GM21381 (cell line): ENCODE results near the gene GSTA1.
"Not testable (repeated sequence)": the region's sequence is repeated elsewhere in the genome, so short reads cannot be mapped to it uniquely, and the experiment has no call there.

Source experiments
- ATAC-seq: cut with Tn5 transposase; IDR thresholded peaks from one replicate; pipeline ENCODE4 v1.9.1; 2021; ENCODE audit warnings: mild to moderate bottlenecking, moderate library complexity; ENCODE audit not compliant: unreplicated experiment

GSTA1 gene

GRCh38 chr6:52809777-52810176 lies 6.2 kb upstream of the GSTA1 start:
- not testable (repeated sequence) for ATAC-seq

- no peak for ATAC-seq
These were observed 5.0 kb upstream of the GSTA1 start for GRCh38 chr6:52808660-52809059.

- ATAC-seq, result no peak
These were observed 810 bp downstream of the GSTA1 start for GRCh38 chr6:52802806-52803205.

DNA sequence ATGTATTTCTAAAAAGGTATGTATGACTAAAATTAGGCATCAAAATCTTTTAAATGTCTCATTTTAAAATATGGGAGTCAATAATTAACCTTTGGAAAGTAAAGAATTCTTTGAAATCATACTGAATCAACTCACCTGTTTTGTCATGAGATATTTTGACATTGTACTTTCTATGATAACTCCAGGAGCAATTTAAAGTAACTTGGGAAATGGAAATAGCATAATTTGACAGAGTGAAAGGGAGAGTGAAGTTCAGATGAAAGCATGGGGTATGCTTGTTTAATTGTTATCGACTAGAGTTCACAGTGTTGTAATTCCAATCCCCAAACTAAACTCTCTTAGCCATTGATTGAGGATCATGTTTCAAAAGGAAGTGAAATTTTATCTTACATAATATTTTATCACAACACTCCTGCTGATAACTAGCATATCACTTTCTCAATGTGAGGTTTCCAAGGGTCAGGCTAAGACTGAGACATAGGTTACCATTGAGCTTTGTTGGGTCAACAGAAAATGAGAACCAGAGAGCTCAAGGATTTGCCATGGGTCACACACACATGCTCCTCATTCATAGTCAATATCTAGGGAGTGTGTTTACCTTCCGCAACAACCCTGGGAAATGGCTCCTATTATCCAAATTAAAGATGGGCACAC lies 2.3 kb downstream of the GSTA1 start:
- ATAC-seq, result no peak

DNA sequence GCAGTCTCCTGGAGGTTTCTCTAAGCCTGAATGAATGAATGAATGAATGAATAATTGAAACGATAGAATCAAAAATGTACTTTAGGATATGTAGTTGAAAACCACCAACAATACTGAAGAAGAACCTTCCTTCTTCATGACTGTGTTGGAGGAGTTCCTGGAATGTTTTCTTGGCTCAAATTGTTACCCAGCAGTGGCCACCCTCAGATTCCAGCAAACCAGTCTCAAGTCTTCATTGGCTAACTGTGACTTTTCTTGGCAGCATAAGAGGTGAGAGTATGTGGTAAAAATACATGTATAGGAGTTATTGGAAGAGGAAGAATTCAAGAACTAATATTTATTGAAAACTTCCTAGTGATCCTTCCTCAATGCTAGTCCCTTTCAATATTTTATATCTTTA lies 4.3 kb downstream of the GSTA1 start:
- not testable (repeated sequence) for ATAC-seq

DNA sequence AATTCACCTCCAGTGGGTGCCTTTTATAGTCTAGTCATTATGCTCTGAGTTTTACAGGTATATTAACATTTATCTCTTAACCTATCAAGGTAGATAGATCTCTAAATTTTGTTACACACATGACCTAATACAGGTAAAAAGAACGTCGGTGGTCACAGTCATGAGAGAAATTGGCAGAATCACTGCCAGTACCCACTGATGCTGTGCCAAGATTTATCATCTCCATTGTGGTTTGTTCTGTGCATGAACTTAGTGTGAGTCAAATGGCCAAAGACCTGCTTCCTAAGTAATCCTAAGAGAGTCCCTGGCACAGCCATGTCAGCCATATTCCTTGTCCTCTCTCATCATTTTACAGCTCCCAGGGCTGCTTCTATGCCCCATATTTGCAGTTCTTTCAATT lies 9.2 kb downstream of the GSTA1 start:
- not testable (repeated sequence) for ATAC-seq

DNA sequence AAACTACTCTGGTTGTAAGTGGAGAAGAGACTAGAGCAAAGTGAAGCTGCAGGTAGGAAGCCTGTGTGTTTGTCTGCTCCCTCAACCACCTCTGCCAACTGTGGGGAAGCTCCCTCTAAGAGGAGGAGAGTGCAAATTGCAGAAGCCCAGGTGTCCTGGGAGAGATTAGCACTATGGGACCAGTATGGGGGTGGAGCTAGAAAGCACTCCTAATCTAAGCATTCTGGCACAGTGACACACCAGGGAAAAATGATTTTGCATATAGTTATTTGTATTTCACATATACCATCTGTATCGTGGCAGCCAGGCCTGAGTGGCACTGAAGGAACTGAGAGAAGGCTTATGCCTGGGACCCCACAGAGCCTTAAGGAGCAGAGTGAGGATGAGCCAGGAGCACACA lies 12.8 kb downstream of the GSTA1 start:
- ATAC-seq, result no peak

DNA sequence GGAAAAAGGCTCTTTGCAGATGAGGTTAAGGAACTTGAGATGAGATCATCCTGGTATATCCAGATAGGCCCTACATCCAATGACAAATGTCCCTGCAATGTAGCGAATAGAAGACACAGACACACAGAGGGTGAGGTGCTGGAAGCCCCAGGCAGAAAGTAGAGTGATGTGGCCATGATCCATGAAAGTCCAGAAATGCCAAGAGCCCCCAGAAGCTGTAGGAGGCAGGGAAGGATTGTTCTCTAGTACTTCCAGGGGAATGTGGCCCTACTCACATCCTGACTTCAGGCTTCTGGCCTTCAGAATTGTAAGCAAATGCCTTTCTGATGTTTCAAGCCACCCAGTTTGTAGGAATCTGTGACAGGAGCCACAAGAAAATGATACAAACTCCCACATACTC lies 14.0 kb downstream of the GSTA1 start:
- not testable (repeated sequence) for ATAC-seq

DNA sequence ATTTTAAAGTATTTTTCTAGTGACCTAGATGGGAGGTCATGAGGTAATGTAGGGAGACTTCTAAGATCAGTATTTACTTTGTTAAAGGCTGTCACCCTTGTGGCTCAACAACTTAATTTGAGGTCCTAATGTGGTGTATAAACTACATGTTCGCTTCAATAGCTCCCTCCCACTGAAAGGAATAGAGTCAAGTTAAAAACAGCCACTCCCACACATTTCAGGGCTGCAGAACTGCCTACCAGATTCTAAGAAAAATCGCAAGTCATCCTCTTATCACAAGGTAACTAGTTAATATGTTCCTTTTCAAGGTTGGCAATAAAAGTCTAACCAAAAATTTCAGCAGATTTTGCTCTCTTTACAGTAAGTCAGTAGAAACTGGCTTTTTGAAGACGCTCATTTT lies 15.1 kb downstream of the GSTA1 start:
- ATAC-seq, result no peak

- no peak for ATAC-seq
These were observed 15.7 kb downstream of the GSTA1 start for GRCh38 chr6:52787917-52788316.

DNA sequence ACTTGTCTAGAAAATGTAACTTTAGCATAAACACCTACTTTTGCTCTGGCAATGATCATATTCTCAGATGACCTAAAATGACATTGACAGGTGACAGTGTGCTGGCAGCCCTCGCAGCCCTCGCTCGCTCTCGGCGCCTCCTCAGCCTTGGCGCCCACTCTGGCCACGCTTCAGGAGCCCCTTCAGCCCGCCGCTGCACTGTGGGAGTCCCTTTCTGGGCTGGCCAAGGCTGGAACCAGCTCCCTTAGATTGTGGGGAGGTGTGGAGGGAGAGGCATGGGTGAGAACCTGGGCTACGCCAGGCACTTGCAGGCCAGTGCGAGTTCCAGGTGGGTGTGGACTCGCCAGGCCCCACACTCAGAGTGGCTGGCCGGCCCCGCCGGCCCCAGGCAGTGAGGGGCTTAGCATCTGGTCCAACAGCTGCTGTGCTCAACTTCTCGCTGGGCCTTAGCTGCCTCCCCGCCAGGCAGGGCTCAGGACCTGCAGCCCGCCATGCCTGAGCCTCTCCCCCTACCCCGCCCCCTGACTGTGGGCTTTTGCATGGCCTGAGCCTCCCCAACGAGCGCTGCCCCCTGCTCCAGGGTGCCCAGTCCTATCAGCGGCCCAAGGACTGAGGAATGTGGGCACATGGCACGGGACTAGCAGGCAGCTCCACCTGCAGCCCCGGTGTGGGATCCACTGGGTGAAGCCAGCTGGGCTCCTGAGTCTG lies 17.2 kb downstream of the GSTA1 start:
- no peak for ATAC-seq

DNA sequence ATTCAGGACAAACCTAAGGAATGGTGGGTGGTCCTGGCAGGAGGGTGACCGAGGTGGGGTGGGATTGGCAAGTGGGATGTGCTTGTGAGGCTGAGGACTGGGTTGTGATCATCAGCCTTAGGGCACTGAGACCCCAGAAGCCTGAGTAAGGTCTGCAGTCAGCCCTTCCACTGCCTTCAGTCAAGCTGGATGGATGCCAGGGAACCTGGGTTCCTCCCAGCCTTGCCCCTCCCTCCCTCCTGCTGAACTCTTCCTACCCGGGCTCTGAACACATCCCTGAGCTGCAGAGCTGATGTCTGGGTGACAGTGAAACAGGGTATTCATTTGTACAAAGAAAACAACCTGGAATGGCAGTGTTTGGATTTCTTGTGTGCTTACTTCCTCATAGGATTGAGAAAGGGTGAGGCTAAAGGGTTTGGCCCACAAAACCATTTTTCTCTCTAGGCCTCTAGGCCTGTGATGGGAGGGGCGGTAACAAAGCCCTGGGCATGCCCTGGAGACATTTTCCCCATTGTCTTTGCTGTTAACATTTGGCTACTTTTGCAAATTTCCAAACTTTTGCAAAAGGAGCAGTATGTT lies 20.8 kb downstream of the GSTA1 start:
- ATAC-seq, result not testable (repeated sequence)

DNA sequence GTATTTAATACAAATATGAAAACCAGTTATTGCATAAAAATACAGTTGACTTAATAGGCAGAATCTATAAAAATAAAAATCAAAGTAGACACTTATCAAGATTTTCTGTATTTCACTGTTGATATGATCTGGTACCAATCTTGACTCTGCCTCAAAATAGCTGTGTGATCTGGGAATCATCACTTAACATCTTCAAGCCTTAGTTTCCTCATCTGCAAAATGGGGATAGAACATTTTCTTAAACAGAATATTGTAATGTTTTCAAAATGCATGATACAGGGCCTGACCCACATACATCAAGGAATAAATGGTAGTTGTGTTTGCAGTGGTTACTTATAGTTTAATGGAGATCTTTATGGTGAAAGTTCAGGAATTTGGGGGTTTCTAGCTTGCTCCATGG lies 21.4 kb downstream of the GSTA1 start:
- not testable (repeated sequence) for ATAC-seq

- ATAC-seq, result no peak
These were observed 24.4 kb downstream of the GSTA1 start for GRCh38 chr6:52779237-52779636.

- not testable (repeated sequence) for ATAC-seq
These were observed 26.8 kb downstream of the GSTA1 start for GRCh38 chr6:52776711-52777351.

DNA sequence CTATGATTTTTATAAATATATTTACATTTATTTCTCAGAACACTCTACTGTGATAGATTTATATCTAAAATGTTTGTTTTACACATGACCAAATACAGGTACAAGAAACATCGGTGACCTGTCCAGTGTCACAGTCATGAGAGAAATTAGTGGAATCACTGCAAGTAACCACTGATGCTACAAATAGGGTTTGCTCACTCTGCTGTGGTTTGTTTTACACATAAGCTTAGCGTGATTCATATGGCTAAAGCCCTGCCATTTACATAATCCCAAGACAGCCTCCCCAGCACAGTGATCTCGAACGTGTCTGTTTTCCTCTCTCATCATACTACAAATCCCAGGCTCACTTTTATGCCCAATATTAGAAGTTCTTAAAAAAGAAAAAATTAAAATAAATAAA lies 34.2 kb downstream of the GSTA1 start:
- not testable (repeated sequence) for ATAC-seq

GRCh38 chr6:52767658-52768057 lies 36.0 kb downstream of the GSTA1 start:
- ATAC-seq, result not testable (repeated sequence)

DNA sequence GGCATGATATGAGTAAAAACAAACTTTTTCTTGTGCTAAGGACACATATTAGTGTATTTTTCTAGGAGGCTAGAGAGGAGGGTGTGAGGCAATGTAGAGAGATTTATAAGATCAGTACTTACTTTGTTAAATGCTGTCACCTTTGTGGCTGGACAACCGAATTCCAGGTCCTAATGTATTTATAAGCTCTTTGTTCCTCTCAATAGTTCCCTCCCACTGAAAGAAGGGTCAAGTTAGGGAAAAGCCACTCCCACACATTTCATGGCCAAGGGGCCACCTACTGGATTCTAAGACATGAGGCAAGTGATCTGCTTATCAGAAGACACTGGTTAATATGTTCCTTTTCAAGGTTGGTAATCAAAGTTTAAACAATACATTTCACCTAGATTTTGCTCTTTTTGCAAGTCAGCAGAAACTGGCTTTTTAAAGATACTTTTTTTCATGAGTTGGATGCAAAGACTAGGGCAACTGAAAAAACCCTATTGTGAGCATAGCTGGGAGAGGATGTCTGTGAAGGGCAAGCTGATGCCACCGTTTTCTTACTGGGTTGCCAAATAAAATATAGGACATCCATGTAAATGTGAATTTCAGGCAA lies 40.2 kb downstream of the GSTA1 start, which contains the start of gene GSTA2:
TSS of gene GSTA2 (minus strand) at position 154 of the 595 bp plus-strand sequence. CDS start 5,528 bp downstream, outside the sequence.
- not testable (repeated sequence) for ATAC-seq

DNA sequence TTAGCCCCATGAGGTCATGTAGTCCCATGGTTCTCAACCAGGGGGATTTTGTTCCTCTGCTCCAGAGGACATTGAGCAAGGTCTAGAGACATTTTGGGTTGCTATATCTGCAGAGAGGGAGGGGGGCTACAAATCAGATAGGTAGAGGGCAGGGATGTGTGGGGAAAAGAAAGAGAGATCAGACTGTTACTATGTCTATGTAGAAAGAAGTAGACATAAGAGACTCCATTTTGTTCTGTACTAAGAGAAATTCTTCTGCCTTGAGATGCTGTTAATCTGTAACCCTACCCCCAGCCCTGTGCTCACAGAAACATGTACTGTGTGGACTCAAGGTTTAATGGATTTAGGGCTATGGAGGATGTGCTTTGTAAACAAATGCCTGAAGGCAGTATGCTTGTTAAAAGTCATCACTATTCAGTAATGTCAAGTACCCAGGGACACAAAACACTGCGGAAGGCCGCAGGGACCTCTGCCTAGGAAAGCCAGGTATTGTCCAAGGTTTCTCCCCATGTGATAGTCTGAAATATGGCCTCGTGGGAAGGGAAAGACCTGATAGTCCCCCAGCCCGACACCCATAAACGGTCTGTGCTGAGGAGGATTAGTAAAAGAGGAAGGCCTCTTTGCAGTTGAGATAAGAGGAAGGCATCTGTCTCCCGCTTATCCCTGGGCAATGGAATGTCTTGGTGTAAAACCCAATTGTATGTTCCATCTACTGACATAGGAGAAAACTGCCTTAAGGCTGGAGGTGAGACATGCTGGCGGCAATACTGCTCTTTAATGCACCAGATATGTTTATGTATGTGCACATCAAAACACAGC lies 41.7 kb downstream of the GSTA1 start:
- ATAC-seq, result not testable (repeated sequence)

GRCh38 chr6:52760105-52760765 lies 43.4 kb downstream of the GSTA1 start:
- no peak for ATAC-seq
